Mesendoderm (in vitro differentiated cells): ENCODE results near the gene CNOT4.

Experiments used
- DNase-seq: peaks from one replicate; pipeline ENCODE4 v3.0.0; 2013
- H2AK5ac ChIP-seq: 2 replicates; pipeline ENCODE4 v1.6.1; 2013; ENCODE audit warnings: low read length, inconsistent platforms
- H2BK120ac ChIP-seq: 2 replicates; pipeline ENCODE4 v1.6.1; 2013; ENCODE audit warnings: low read depth, mild to moderate bottlenecking, low read length, moderate library complexity, mixed read lengths
- H2BK15ac ChIP-seq: replicated peaks from 2 replicates; pipeline ENCODE4 v1.6.1; 2013; ENCODE audit warnings: low read depth, mild to moderate bottlenecking, moderate library complexity
- H2BK5ac ChIP-seq: 2 replicates; pipeline ENCODE4 v1.6.1; 2013; ENCODE audit warnings: low read length, inconsistent platforms
- H3K18ac ChIP-seq: 2 replicates; pipeline ENCODE4 v1.6.1; 2013; ENCODE audit warnings: mild to moderate bottlenecking, low read length, mixed read lengths
- H3K23ac ChIP-seq: one replicate; pipeline ENCODE4 v1.6.1; 2013; ENCODE audit warnings: low read length
- H3K27ac ChIP-seq: 2 replicates; pipeline ENCODE4 v1.5.1; 2013; ENCODE audit warnings: low read depth, mild to moderate bottlenecking, inconsistent platforms, low read length, moderate library complexity
- H3K27me3 ChIP-seq: 2 replicates; pipeline ENCODE4 v1.6.1; 2013; ENCODE audit warnings: low read length, control low read depth, mild to moderate bottlenecking, inconsistent platforms; ENCODE audit not compliant: insufficient read depth, poor library complexity
- H3K36me3 ChIP-seq: 2 replicates; pipeline ENCODE4 v1.6.1; 2013; ENCODE audit warnings: low read length, inconsistent platforms; ENCODE audit not compliant: control insufficient read depth, insufficient read depth
- H3K4ac ChIP-seq: one replicate; pipeline ENCODE4 v1.6.1; 2013; ENCODE audit warnings: low read depth, mild to moderate bottlenecking, low read length, moderate library complexity
- H3K4me1 ChIP-seq: 2 replicates; pipeline ENCODE4 v1.6.1; 2013; ENCODE audit warnings: low read depth, low read length, inconsistent platforms; ENCODE audit not compliant: control insufficient read depth
- H3K4me2 ChIP-seq: 2 replicates; pipeline ENCODE4 v1.6.1; 2013; ENCODE audit warnings: low read length
- H3K4me3 ChIP-seq: 2 replicates; pipeline ENCODE4 v1.5.1; 2013; ENCODE audit warnings: mild to moderate bottlenecking, low read length
- H3K56ac ChIP-seq: one replicate; pipeline ENCODE4 v1.6.1; 2013; ENCODE audit warnings: low read length
- H3K79me1 ChIP-seq: 2 replicates; pipeline ENCODE4 v1.6.1; 2013; ENCODE audit warnings: low read length, inconsistent platforms
- H3K79me2 ChIP-seq: 2 replicates; pipeline ENCODE4 v1.6.1; 2013; ENCODE audit warnings: mild to moderate bottlenecking, low read length; ENCODE audit not compliant: control insufficient read depth, insufficient read depth
- H3K9ac ChIP-seq: 2 replicates; pipeline ENCODE4 v1.6.1; 2013; ENCODE audit warnings: low read length, inconsistent platforms
- H4K5ac ChIP-seq: one replicate; pipeline ENCODE4 v1.6.1; 2013; ENCODE audit warnings: low read length
- H4K8ac ChIP-seq: one replicate; pipeline ENCODE4 v1.6.1; 2013; ENCODE audit warnings: low read depth, mild to moderate bottlenecking, control low read depth, low read length, moderate library complexity
- WGBS: extraction: QIAGEN DNeasy Blood & Tissue Kit; methylation state at CpG from one replicate; pipeline ENCODE4 v1.1.7; 2013; ENCODE audit warnings: low lambda C conversion rate, missing lambda C conversion rate; ENCODE audit not compliant: insufficient coverage; ENCODE audit errors: extremely low coverage; 5-methylcytosine and 5-hydroxymethylcytosine counted together

Gene CNOT4

DNA sequence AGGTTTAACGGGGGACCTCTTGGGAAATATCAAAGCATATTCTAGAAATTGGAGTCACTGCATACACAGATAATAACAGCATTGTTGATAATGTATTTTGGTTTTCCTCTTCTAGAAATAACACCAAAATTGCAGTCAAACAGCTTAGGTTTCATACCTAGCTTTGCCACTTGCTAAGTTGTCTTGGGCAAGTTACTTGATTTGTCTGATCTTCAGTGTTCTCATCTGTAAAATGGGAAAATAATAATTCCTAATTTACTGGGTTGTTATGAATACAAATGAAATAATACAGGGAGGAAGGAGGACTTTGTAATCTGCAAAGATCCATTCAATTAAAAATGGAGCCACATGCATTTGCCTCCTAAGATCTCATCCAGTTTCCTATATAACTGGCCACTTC is 27.6 kb upstream of the CNOT4 start:
- Histone ChIP-seq H3K36me3 (no peaks in the 10 kb centered on the region), H3K79me2 (no peaks in the 10 kb centered on the region), H3K56ac (no peak overlapping the region), H3K79me1 (no peaks in the 10 kb centered on the region), H3K27me3 (no peaks in the 10 kb centered on the region), H3K9ac (no peak overlapping the region), H4K8ac (no peak overlapping the region), H3K4ac (no peak overlapping the region), H3K4me1 (no peaks in the 10 kb centered on the region), H2BK120ac (no peak overlapping the region), H3K27ac (no peak overlapping the region), H2BK15ac (no peak overlapping the region), H3K4me2 (no peak overlapping the region), H3K18ac (no peak overlapping the region), H3K23ac (no peak overlapping the region), H2AK5ac (no peak overlapping the region), H2BK5ac (no peak overlapping the region), H3K4me3 (no peak overlapping the region), H4K5ac (no peak overlapping the region)
- WGBS = no CpG with 5 or more reads among the region's 1 CpG
- DNase-seq = no peak

GRCh38 chr7:135536150-135536549 is 26.2 kb upstream of the CNOT4 start:
- DNase-seq = no peak
- H3K4me1 ChIP-seq = no peaks in the 10 kb centered on the region
- WGBS = no CpG with 5 or more reads among the region's 7 CpGs

GRCh38 chr7:135527025-135527424 is 17.1 kb upstream of the CNOT4 start:
- WGBS = no CpG with 5 or more reads among the region's 3 CpGs
- Histone ChIP-seq H2AK5ac (no peak overlapping the region), H2BK5ac (no peak overlapping the region), H3K18ac (no peak overlapping the region), H2BK15ac (no peak overlapping the region), H3K27ac (no peak overlapping the region), H3K36me3 (no peaks in the 10 kb centered on the region), H3K4ac (no peak overlapping the region), H3K56ac (no peak overlapping the region), H4K5ac (no peak overlapping the region), H3K79me2 (no peaks in the 10 kb centered on the region), H3K79me1 (no peaks in the 10 kb centered on the region), H3K4me1 (no peaks in the 10 kb centered on the region), H4K8ac (no peak overlapping the region), H3K9ac (no peak overlapping the region), H3K27me3 (no peaks in the 10 kb centered on the region), H3K4me2 (no peak overlapping the region), H3K23ac (no peak overlapping the region), H3K4me3 (no peak overlapping the region), H2BK120ac (no peak overlapping the region)
- DNase-seq = no peak

More at GRCh38 chr7:135536150-135536549, 26.2 kb upstream of the CNOT4 start:
- Histone ChIP-seq H4K8ac (no peak overlapping the region), H3K18ac (no peak overlapping the region), H2AK5ac (no peak overlapping the region), H3K9ac (no peak overlapping the region), H3K4me2 (no peak overlapping the region), H3K79me2 (no peaks in the 10 kb centered on the region), H2BK120ac (no peak overlapping the region), H3K4ac (no peak overlapping the region), H3K27me3 (no peaks in the 10 kb centered on the region), H2BK5ac (no peak overlapping the region), H3K36me3 (no peaks in the 10 kb centered on the region), H3K27ac (no peak overlapping the region), H3K79me1 (no peaks in the 10 kb centered on the region), H3K56ac (no peak overlapping the region), H4K5ac (no peak overlapping the region), H3K4me3 (no peak overlapping the region), H2BK15ac (no peak overlapping the region), H3K23ac (no peak overlapping the region)

- Histone ChIP-seq H2BK15ac (no peak overlapping the region), H2BK120ac (no peak overlapping the region), H3K4me1 (no peaks in the 10 kb centered on the region), H3K36me3 (no peaks in the 10 kb centered on the region), H3K18ac (no peak overlapping the region), H3K27ac (no peak overlapping the region), H3K56ac (no peak overlapping the region), H3K27me3 (no peaks in the 10 kb centered on the region), H3K79me1 (no peaks in the 10 kb centered on the region), H2BK5ac (no peak overlapping the region), H4K8ac (no peak overlapping the region), H4K5ac (no peak overlapping the region), H3K79me2 (no peaks in the 10 kb centered on the region), H3K9ac (no peak overlapping the region), H3K4me2 (no peak overlapping the region), H3K4ac (no peak overlapping the region), H3K23ac (no peak overlapping the region), H3K4me3 (no peak overlapping the region), H2AK5ac (no peak overlapping the region)
- DNase-seq = no peak
- WGBS = no CpG with 5 or more reads among the region's 4 CpGs
Measured at GRCh38 chr7:135525426-135525825, 15.5 kb upstream of the CNOT4 start.

- Histone ChIP-seq H3K27ac (no peak overlapping the region), H3K23ac (no peak overlapping the region), H2BK120ac (no peak overlapping the region), H3K18ac (no peak overlapping the region), H4K8ac (no peak overlapping the region), H2BK15ac (no peak overlapping the region), H3K9ac (no peak overlapping the region), H3K79me2 (no peaks in the 10 kb centered on the region), H3K4me1 (no peaks in the 10 kb centered on the region), H3K56ac (no peak overlapping the region), H2BK5ac (no peak overlapping the region), H3K36me3 (no peaks in the 10 kb centered on the region), H4K5ac (no peak overlapping the region), H3K4me3 (no peak overlapping the region), H2AK5ac (no peak overlapping the region), H3K4ac (no peak overlapping the region), H3K27me3 (no peaks in the 10 kb centered on the region), H3K79me1 (no peaks in the 10 kb centered on the region), H3K4me2 (no peak overlapping the region)
- WGBS = no CpG with 5 or more reads among the region's 1 CpG
- no peak for DNase-seq
Measured at GRCh38 chr7:135523146-135523545, 13.2 kb upstream of the CNOT4 start.

DNA sequence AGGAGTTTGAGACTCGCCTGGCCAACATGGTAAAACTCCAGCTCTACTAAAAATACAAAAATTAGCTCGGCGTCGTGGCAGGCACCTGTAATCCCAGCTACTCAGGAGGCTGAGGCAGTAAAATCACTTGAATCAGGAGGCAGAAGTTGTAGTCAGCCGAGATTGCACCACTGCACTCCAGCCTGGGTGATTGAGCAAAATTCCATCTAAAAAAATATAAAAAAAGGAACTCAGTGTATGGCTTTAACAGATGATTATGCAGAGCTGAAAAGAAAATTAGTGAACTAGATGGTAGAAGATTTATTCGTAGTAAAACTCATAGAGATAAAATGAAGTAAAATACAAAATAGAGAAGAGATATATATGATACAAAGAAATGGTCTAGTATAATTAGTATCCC is 12.6 kb upstream of the CNOT4 start:
- Histone ChIP-seq H3K4me3 (no peak overlapping the region), H3K56ac (no peak overlapping the region), H3K79me2 (no peaks in the 10 kb centered on the region), H4K5ac (no peak overlapping the region), H3K4me2 (no peak overlapping the region), H3K4me1 (no peaks in the 10 kb centered on the region), H3K23ac (no peak overlapping the region), H3K4ac (no peak overlapping the region), H3K36me3 (no peaks in the 10 kb centered on the region), H3K27ac (no peak overlapping the region), H2AK5ac (no peak overlapping the region), H3K18ac (no peak overlapping the region), H3K79me1 (no peaks in the 10 kb centered on the region), H3K9ac (no peak overlapping the region), H2BK120ac (no peak overlapping the region), H2BK15ac (no peak overlapping the region), H2BK5ac (no peak overlapping the region), H3K27me3 (no peaks in the 10 kb centered on the region), H4K8ac (no peak overlapping the region)
- DNase-seq = no peak
- WGBS = 100% methylated on average over 1 of the region's 6 CpGs
